NCI-H1436 (cell line): ENCODE data around the gene AGRN.
"Not testable (repeated sequence)": the region's sequence is repeated elsewhere in the genome, so short reads cannot be mapped to it uniquely, and the experiment has no call there.

Source experiments
- DNase-seq: peaks from one replicate; lab custom pipeline; 2025; lab: John Stamatoyannopoulos, UW

AGRN gene

GRCh38 chr1:981955-982558 lies 37.9 kb upstream of the AGRN start, which contains the start of gene PERM1:
Gene PERM1 (minus strand): TSS chr1:982093. CDS start chr1:981029, 1,064 bp downstream.
- DNase-seq, result no peak

DNA sequence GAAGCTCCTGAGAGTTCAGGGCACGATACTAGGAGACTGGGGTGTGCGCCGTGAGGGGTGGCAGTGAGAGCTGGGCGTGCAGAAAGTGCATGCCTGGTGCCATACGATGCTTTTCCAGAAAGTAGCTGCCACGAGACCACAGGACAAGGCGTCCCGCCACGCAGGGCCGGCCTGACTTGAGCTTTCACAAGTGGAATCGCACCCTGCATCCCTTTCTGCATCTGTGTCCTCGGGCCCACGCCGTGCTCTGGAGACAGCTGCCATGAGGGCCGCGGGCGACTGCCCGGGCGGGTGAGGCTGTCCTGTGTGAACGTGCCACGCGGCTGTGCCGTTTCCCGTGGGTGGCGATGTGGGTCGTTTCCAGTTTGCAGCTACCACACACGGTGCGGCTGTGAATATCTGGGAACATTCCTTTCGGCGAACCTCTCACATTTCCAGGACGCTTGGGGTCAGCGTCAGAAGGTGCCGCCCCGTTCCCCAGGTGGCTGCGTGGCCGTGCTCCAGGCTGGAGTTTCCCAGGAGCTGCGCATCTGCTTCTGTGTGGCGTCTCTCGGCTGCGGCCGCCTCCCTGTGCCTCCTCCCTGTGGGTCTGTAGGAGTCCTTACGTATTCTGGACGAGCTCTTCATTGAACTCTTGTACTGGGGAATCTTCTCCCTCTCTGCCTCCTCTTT lies 37.0 kb upstream of the AGRN start:
- no peak for DNase-seq

DNA sequence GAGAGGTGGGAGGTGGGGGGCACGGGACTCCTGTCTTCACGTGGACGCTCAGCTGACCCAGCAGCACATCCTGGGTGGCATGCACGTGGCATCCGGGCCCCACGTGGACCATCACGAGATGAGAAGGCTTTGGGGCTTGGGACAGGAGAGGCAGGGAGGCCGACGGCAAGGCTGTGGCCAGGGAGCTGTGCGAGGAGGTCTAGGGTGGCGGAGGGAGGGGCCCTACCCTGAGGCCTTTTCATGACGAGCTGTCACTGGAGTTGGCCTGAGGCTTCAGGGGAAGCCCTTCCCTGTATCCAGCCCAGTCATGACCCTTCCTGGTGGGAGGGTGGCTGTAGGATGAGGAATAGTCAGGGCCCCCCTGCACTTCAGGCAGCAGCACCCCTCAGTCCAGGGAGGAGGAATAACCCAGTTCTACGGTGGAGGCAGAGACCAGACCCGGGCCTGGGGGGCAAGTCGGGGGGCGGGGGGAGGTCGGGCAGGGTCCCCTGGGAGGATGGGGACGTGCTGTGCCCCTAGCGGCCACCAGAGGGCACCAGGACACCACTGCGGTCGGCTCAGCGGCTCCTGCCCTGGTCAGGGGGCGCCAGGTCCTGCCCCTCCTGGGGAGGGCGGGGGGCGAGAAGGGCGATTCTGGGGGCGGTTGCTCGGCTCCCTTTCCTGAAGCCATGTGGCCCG lies 36.0 kb upstream of the AGRN start:
- DNase-seq, result no peak

GRCh38 chr1:984476-984814 lies 35.5 kb upstream of the AGRN start:
- DNase-seq, result no peak

DNA sequence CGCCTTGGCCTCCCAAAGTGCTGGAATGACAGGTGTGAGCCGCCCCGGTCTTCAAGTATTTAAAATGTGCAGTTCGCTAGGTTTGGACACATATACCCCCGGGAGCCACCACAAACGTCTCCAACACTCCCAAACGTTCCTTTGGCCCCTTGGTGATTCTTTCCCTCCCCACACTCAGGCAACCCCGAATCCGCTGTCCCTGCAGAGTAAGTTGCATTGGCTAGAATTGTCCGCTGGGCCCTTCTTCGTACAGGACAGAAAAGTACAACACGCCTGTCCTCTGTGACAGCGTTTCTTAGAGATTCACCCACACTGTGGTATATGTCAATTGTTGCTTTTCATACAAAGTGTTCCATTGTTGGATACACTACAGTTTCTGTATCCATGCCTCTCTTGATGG lies 34.8 kb upstream of the AGRN start:
- DNase-seq, result no peak

GRCh38 chr1:988061-988460 lies 31.9 kb upstream of the AGRN start:
- not testable (repeated sequence) for DNase-seq

- DNase-seq, result not testable (repeated sequence)
Observed at GRCh38 chr1:991275-991674, 28.6 kb upstream of the AGRN start.

DNA sequence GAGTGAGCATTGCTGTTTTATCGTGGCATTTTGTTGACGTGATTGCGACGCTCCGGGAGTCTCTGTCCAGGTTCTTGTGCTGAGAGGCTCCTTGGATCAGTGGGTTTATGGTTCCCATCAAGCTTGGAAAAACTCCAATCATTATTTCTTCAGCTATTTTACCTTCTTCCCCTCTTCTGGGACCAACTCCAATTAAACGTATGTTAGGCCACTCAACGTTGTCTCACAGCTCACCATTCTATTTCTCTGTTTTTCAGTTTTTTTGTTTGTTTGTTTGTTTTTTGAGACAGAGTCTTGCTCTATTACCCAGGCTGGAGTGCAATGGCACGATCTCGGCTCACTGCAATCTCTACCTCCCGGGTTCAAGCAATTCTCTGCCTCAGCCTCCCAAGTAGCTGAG lies 28.0 kb upstream of the AGRN start:
- no peak for DNase-seq

- DNase-seq, result no peak
Observed at GRCh38 chr1:992362-992761, 27.6 kb upstream of the AGRN start.

- DNase-seq, result no peak
Observed at GRCh38 chr1:993379-993995, 26.4 kb upstream of the AGRN start.

- DNase-seq, result not testable (repeated sequence)
Observed at GRCh38 chr1:994546-994945, 25.4 kb upstream of the AGRN start.

DNA sequence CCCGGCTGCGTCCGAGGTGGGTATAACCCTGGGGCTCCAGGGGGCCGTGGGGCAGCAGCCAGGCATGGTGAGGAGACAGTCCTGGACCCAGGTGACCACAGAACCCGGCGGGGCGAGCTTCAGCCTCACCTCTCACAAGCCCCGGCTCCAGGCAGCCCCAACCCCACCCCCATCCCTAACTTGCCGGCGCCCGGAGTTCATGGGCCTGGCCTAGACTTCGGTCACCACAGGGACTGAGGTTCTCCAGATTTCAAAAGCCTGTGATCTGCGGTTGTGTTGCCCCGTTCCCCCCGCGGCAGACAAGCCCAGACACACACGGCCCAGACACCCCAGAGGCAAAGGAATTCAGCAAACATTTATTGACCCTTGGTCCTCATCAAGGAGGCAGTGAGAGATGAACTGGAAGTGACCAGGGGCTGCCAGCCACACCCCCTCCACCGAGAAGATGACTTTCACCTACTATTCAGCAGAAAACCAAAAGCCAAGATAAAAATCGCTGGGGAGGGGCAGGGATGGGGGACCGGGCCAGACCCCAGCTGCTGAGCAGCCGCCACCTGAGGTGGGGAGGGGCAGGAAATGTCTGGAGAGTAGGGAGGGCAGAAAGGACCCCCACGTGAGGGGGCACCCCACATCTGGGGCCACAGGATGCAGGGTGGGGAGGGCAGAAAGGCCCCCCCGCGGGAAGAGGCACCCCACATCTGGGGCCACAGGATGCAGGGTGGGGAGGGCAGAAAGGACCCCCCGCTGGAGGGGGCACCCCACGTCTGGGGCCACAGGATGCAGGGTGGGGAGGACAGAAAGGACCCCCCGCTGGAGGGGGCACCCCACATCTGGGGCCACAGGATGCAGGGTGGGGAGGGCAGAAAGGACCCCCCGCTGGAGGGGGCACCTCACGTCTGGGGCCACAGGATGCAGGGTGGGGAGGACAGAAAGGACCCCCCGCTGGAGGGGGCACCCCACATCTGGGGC lies 24.0 kb upstream of the AGRN start:
- no peak for DNase-seq

- no peak for DNase-seq
Observed at GRCh38 chr1:996851-997712, 22.8 kb upstream of the AGRN start.

DNA sequence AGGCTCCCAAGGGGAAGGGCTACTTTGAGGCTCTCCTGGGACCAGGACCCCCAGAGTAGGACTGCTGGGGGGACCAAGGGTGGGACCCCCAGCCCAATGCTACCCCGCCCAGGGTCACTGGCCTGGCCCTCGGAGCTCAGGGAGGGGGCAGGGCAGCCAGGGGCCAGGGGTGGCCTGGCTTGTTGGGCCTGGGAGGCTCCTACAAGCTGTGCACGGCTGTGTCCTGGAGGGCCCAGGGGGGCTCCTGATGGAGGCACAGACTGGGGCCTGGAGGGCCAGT lies 22.3 kb upstream of the AGRN start:
- no peak for DNase-seq

DNA sequence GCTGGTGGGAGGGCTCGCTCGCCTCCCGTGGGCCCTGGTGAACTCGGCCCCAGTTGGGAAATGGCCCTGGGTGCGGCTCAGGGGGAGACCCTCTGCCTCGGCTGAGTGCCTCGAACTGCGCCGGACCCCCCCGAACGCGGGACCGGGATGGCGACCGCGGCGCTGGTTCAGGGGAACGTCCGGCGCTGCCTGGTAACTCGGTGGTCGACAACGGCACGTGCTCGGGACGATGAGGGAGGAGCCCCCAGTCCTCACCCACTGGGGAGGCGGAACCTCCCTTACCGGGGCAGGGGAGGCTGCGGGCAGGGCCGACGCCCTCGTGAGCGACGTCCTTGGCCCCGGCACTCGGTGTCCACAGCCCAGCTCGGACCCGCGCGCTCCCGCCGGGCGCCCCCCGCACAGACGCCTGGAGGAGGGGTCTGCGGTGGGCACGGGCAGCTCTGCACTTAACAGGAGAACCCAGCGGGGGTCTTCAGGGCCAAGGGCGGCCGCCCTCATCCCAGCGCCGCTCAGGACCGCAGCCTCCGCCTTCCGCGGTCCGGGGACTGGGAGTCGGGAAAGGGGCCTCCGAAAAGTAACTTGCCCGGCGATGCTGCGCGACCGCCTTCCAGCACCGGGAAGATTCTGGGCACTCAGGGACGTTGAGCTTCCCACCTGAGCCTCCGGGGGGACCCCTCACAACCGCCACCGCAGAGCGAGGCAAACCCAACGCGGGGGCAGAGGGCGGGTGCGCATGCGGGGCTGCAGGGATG lies 21.8 kb upstream of the AGRN start:
- DNase-seq, result no peak

- DNase-seq, result no peak
Observed at GRCh38 chr1:998745-998994, 21.2 kb upstream of the AGRN start.

- no peak for DNase-seq
Observed at GRCh38 chr1:998995-999724, 20.8 kb upstream of the AGRN start.

GRCh38 chr1:999725-1000356 lies 20.1 kb upstream of the AGRN start, which contains the start of gene HES4:
Gene HES4 (minus strand): TSS chr1:1000097. CDS start chr1:999973, 124 bp downstream.
- DNase-seq, result peak; percentile 67

- DNase-seq, result peak; percentile 54
Observed at GRCh38 chr1:1000357-1001056, 19.4 kb upstream of the AGRN start.
